ENCODE results near the gene GNA12. TPM values are rescaled to one million over a fixed set of nuclear protein-coding genes. Genes with fewer than 3 reads are reported as not detected.
"Not testable (repeated sequence)": the region's sequence is repeated elsewhere in the genome, so short reads cannot be mapped to it uniquely, and the experiment has no call there.

GNA12 gene
- total RNA-seq, 1 donor from 2014 or later: 34.7 TPM

GRCh38 chr7:2680256-2680655 is 163.9 kb downstream of the GNA12 start:
- H3K4me1 Mint-ChIP-seq: peaks cover 10% of the 10 kb centered on the region
- no peaks in the 10 kb centered on the region for H3F3A ChIP-seq (ENCODE audit: low read depth)

GRCh38 chr7:2679135-2680127 is 164.7 kb downstream of the GNA12 start:
- not testable (repeated sequence) for H2AFZ ChIP-seq (replicated peaks); H3K9me3 ChIP-seq (ENCODE audit: low read depth); H3K4me2 ChIP-seq; H4K20me1 ChIP-seq (ENCODE audit: low read depth); H3K79me2 ChIP-seq (ENCODE audit: low read depth); H3K27ac ChIP-seq; H3K9me3 Mint-ChIP-seq; DNase-seq (ENCODE audit: low spot score); H3K27me3 ChIP-seq; H3K36me3 ChIP-seq; H3K4me3 ChIP-seq; H3K27me3 Mint-ChIP-seq (ENCODE audit: insufficient read depth, low read depth); H3K36me3 Mint-ChIP-seq; H3K9ac ChIP-seq; H3F3A ChIP-seq (ENCODE audit: low read depth); H3K4me1 ChIP-seq
- Mint-ChIP-seq H3K4me3 (peak overlapping the region; percentile 17), H3K27ac (peak overlapping the region; percentile 34), H3K4me1 (peaks cover 10% of the 10 kb centered on the region)

More at GRCh38 chr7:2680256-2680655, 163.9 kb downstream of the GNA12 start:
- H3K79me2 ChIP-seq (ENCODE audit: low read depth): no peaks in the 10 kb centered on the region
- TF ChIP-seq EZH2 (IDR thresholded peaks at IDR 0.05) (no peak), CTCF (IDR thresholded peaks at IDR 0.05) (no peak), EZH2phosphoT487 (IDR thresholded peaks at IDR 0.05) (no peak)
- Mint-ChIP-seq H3K36me3 (no peaks in the 10 kb centered on the region), H3K4me3 (no peak overlapping the region), H3K27me3 (ENCODE audit: insufficient read depth, low read depth) (peaks cover 4% of the 10 kb centered on the region), H3K9me3 (no peaks in the 10 kb centered on the region), H3K27ac (no peak overlapping the region)
- no peak overlapping the region for H3K9ac ChIP-seq
- H3K27ac ChIP-seq: no peak overlapping the region
- H3K9me3 ChIP-seq (ENCODE audit: low read depth): no peaks in the 10 kb centered on the region
- H3K36me3 ChIP-seq: no peaks in the 10 kb centered on the region
- no peak for DNase-seq (ENCODE audit: low spot score)
- no peak overlapping the region for H3K4me2 ChIP-seq
- no peaks in the 10 kb centered on the region for H4K20me1 ChIP-seq (ENCODE audit: low read depth)
- H2AFZ ChIP-seq (replicated peaks): no peak overlapping the region
- no peaks in the 10 kb centered on the region for H3K4me1 ChIP-seq
- H3K4me3 ChIP-seq: no peak overlapping the region
- no peaks in the 10 kb centered on the region for H3K27me3 ChIP-seq

GRCh38 chr7:2678454-2678853 is 165.7 kb downstream of the GNA12 start:
- H3F3A ChIP-seq (ENCODE audit: low read depth); H3K36me3 Mint-ChIP-seq; H3K27me3 ChIP-seq; H3K27me3 Mint-ChIP-seq (ENCODE audit: insufficient read depth, low read depth); H3K4me3 Mint-ChIP-seq; H3K27ac ChIP-seq; H3K36me3 ChIP-seq; H3K9me3 ChIP-seq (ENCODE audit: low read depth); H3K9ac ChIP-seq; H3K9me3 Mint-ChIP-seq; H3K4me1 ChIP-seq; H4K20me1 ChIP-seq (ENCODE audit: low read depth); H3K4me2 ChIP-seq; H3K79me2 ChIP-seq (ENCODE audit: low read depth); DNase-seq (ENCODE audit: low spot score); H3K4me3 ChIP-seq; H2AFZ ChIP-seq (replicated peaks): not testable (repeated sequence)
- Mint-ChIP-seq H3K4me1 (peaks cover 10% of the 10 kb centered on the region), H3K27ac (peak overlapping the region; percentile 63)

Other genes starting within 250 kb of the GNA12 start
- gene TTYH3, start 212.3 kb downstream of the GNA12 start, total RNA-seq (ENCODE audit: low replicate concordance): 13.2 and 60.0 TPM in 2 replicates
- gene AMZ1, start 156.1 kb downstream of the GNA12 start, total RNA-seq (ENCODE audit: low replicate concordance): 0.09 TPM in 1 of 2 replicates, not detected in the other
- 0.75 and 0.87 TPM in 2 replicates for gene CARD11, start 199.6 kb upstream of the GNA12 start, total RNA-seq (ENCODE audit: low replicate concordance)

Data from neural progenitor cell (in vitro differentiated cells).